Amniotic stem cell (primary cell): Measurements from ENCODE around the gene TP53I13.
A peak's percentile ranks its signal among the peaks of the same experiment; 100 is the strongest.

Experiments used
- DNase-seq: peaks from one replicate; lab custom pipeline; 2025; lab: John Stamatoyannopoulos, UW

TP53I13 gene

DNA sequence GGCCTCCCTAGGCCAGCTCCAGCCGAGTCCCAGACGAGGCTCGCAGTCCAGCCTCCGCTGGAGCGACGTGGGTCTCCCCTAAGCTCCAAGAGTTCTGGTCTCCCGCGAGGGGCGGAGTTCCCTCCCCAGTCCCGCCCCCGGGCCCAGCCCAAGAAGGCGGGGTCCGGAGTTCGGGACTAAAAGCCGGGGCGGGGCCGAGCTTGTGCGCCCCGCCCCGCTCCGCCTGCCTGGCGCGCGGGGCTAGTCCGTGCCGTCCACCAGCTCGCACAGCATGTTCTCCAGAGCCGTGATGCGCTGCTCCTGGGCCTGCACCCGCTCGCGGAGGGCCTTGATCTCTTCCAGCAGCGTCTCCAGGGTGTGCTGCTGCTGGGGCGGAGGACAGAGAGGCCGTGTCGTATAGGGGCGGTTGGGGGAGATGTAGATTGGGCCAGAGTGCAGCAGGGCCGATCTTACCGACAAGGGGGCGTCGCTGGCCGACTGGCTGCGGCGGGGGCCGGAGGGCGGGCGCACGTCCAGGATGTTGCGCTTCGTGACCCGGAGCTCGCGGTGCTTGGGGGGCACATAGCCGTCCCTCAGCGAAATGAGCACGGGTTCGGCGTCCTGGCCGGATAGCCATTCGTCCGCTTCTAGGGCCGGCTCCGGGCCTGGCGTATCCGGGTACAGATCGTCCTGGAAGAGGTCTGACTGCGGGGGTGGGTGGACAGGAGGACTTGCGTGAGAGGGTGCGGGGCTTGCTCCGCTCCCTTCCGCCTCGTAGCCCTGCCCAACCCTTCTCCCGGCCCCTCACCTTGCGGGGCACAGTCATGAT lies 47.2 kb downstream of the TP53I13 start:
- peak; percentile 53 for DNase-seq

- no peak for DNase-seq
Observed at GRCh38 chr17:29616300-29617048, 48.0 kb downstream of the TP53I13 start.

DNA sequence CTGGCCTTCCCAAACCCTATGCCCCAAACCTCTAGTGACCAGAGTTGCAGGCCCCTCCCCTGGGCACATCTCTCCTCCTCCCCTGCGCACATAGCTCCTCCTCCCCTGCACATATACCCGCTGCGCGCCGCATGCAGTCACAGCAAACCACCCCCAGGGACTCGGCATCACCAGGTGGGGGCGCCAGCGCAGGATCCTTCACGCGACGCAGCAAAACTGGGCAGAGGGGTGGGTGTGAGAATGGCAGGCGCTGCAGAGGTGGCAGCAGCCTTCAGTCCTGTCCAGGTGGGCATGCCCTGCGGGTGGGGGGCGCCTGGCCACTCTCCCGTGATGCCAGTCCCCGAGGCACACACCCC lies 48.6 kb downstream of the TP53I13 start:
- DNase-seq, result no peak

DNA sequence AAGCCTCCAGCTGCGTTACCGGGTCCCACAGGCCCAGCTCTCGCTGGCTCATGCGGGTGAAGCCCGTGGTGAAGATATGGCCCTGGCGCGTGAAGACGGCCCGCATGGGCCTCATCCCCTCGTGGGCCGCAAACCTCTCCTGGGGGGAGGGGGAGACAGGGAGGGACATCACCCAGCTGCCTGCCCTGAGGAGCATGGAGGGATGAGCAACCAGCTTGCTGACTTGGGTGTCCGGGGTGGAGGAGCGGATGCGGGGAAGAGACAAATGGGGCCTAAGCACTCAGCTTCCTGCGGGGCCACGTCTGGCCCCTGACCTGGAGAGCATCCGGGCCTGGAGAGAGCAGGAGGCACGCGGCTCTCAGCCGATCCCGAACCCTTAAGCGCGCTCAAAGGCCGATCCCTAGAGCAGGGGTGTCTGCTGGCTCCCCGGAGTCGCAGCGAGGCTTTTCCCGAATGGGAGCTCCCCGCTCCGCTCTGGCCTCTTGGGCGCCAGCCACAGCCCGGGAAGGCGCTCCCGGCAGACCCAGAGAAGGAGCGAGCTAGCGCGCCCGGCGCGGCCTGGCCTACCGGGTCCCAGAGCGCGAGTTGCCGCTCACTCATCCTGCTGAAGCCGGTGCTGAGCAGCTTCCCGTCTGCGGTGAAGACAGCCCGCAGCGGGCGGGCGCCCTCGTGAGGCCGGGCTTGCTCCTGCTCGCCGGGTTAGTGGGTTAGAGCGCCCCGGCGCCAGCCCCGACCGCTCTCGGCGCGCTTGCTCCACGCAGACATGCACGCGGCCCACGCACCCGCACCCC lies 49.2 kb downstream of the TP53I13 start:
- no peak for DNase-seq

DNA sequence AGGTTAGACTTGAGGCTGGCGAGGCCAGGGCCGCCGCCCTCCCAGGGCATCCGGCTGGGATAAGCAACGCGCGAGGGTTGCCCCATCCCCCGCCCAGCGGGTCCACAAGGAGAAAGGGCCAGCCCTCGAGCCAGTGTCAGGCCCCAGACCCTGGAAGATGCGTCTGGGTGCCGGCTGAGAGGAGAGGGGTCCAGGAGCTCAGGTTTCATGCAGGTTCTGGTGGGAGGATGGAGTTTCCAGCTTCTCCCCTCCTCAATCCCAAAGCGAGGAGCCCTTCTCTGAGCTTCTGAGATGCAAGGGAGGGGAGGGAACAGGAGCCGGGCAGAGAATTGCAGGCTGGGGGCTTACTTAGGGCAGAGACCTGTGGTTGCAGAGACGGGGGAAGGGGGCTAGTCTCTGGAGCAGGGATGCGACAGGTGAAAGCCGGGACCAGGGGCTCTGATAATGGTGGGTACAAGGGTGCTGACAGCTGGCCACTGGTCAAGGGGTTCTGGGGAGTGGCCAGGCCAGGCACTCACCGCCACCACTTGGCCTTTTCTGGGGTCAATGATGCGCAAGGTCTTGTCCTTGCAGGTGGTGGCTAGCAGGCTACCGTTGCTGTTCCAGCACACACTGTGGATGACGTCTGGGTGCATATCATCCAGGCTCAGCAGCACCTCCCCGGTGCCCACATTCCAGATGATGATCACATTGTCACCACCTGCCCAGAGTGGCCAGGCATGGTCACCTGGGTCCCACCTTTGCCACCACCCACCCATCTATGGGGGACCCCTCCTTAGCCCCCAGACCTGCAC lies 50.0 kb downstream of the TP53I13 start:
- no peak for DNase-seq

GRCh38 chr17:29619251-29619650 lies 50.8 kb downstream of the TP53I13 start:
- no peak for DNase-seq

GRCh38 chr17:29620271-29620670 lies 51.8 kb downstream of the TP53I13 start:
- no peak for DNase-seq

GRCh38 chr17:29620779-29621500 lies 52.4 kb downstream of the TP53I13 start:
- no peak for DNase-seq

GRCh38 chr17:29621751-29622194 lies 53.3 kb downstream of the TP53I13 start:
- DNase-seq, result no peak
